ENCODE measurements around the gene NELL1.

NELL1 gene

DNA sequence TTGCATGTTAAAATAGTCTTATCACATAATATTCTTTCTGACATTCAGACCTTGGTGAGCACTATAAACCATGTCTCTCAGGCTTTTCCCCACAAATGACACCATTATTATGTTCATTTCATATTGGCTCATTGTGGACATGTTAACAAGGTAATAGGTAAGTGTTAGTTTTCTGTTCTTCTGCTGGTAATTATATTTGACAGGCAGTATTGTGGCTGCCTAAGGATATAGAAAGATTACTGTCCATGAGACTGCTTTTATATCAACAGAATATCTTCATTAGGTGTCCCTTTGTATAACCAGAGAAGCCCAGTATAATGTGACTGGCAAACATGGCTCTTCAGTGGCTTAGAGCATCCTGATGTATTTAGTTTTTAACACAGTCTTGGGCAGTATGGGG is 590.7 kb downstream of the NELL1 start:
- Histone ChIP-seq H3K9me3 (ENCODE audit: insufficient read depth, low read depth, low read length) (no peaks in the 10 kb centered on the region), H3K4me2 (ENCODE audit: low read depth, low read length, poor library complexity, severe bottlenecking) (no peak overlapping the region), H3K27me3 (ENCODE audit: insufficient read depth, low read length, poor library complexity, severe bottlenecking) (no peaks in the 10 kb centered on the region), H3K36me3 (ENCODE audit: insufficient read depth, low read length) (no peaks in the 10 kb centered on the region), H4K20me1 (ENCODE audit: insufficient read depth, low read length, poor library complexity, severe bottlenecking) (no peaks in the 10 kb centered on the region), H3K4me1 (ENCODE audit: insufficient read depth, low read length, poor library complexity, severe bottlenecking) (no peaks in the 10 kb centered on the region), H2AFZ (ENCODE audit: low read length) (no peak overlapping the region), H3F3A (ENCODE audit: low read depth) (no peaks in the 10 kb centered on the region), H3K79me2 (ENCODE audit: insufficient read depth, low read length) (no peaks in the 10 kb centered on the region), H3K9me2 (replicated peaks; ENCODE audit: low read depth, low read length) (no peaks in the 10 kb centered on the region), H3K4me3 (ENCODE audit: low read length, poor library complexity, severe bottlenecking) (no peak overlapping the region), H3K9ac (ENCODE audit: low read depth, low read length, poor library complexity, severe bottlenecking) (no peak overlapping the region)
- no peak for TF ChIP-seq EZH2phosphoT487 (IDR thresholded peaks at IDR 0.05; ENCODE audit: borderline replicate concordance)
- TF ChIP-seq, protein P1, sequence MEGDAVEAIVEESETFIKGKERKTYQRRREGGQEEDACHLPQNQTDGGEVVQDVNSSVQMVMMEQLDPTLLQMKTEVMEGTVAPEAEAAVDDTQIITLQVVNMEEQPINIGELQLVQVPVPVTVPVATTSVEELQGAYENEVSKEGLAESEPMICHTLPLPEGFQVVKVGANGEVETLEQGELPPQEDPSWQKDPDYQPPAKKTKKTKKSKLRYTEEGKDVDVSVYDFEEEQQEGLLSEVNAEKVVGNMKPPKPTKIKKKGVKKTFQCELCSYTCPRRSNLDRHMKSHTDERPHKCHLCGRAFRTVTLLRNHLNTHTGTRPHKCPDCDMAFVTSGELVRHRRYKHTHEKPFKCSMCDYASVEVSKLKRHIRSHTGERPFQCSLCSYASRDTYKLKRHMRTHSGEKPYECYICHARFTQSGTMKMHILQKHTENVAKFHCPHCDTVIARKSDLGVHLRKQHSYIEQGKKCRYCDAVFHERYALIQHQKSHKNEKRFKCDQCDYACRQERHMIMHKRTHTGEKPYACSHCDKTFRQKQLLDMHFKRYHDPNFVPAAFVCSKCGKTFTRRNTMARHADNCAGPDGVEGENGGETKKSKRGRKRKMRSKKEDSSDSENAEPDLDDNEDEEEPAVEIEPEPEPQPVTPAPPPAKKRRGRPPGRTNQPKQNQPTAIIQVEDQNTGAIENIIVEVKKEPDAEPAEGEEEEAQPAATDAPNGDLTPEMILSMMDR (conservative IDR thresholded peaks at IDR 0.05; ENCODE audit: low read length), result no peak

DNA sequence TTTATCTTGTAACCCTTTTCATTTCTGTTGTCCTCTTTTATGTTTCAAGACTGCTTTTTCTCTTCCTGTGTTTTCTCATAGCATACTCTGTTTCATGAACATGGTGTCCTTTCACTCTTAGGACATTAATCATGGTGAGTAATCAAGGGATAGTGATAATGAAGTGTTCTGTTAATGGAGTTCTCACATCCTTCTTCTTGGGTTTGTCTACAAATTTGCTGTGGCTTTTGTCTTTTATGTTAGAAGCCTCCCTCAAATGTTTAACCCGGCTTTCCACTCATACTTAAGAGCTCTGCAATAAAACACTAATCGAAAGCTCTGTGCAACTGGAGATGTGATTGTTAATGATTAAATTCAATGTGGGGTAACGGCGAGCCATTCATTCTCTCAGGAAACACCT is 593.6 kb downstream of the NELL1 start:
- Histone ChIP-seq H3F3A (ENCODE audit: low read depth) (no peaks in the 10 kb centered on the region), H3K79me2 (ENCODE audit: insufficient read depth, low read length) (no peaks in the 10 kb centered on the region), H3K9ac (ENCODE audit: low read depth, low read length, poor library complexity, severe bottlenecking) (no peak overlapping the region), H3K27me3 (ENCODE audit: insufficient read depth, low read length, poor library complexity, severe bottlenecking) (no peaks in the 10 kb centered on the region), H4K20me1 (ENCODE audit: insufficient read depth, low read length, poor library complexity, severe bottlenecking) (no peaks in the 10 kb centered on the region), H3K9me2 (replicated peaks; ENCODE audit: low read depth, low read length) (no peaks in the 10 kb centered on the region), H3K4me3 (ENCODE audit: low read length, poor library complexity, severe bottlenecking) (no peak overlapping the region), H2AFZ (ENCODE audit: low read length) (no peak overlapping the region), H3K36me3 (ENCODE audit: insufficient read depth, low read length) (no peaks in the 10 kb centered on the region), H3K4me1 (ENCODE audit: insufficient read depth, low read length, poor library complexity, severe bottlenecking) (no peaks in the 10 kb centered on the region), H3K4me2 (ENCODE audit: low read depth, low read length, poor library complexity, severe bottlenecking) (no peak overlapping the region), H3K9me3 (ENCODE audit: insufficient read depth, low read depth, low read length) (no peaks in the 10 kb centered on the region)
- TF ChIP-seq EZH2phosphoT487 (IDR thresholded peaks at IDR 0.05; ENCODE audit: borderline replicate concordance), result no peak
- TF ChIP-seq, protein P1 (conservative IDR thresholded peaks at IDR 0.05; ENCODE audit: low read length), result no peak

DNA sequence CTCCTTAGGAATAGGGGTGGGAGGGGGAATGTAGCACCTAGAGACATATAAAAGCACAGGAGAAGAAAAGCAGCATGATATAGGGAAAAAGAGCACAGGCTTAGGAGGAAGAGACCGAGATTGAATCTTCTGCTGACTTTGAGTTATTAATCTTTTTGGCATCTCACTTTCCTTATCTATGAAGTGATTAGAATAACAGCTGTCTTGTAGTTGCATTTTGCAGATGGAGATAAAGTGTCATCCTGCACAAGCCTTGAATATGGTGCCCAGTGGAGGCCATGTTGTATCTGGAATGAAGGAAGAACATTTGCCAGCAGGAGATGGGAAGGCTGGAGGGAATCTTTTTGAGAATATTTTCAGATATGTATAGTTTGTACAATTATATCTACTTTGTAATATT is 594.7 kb downstream of the NELL1 start:
- no peak for TF ChIP-seq EZH2phosphoT487 (IDR thresholded peaks at IDR 0.05; ENCODE audit: borderline replicate concordance)
- TF ChIP-seq, protein P1 (conservative IDR thresholded peaks at IDR 0.05; ENCODE audit: low read length), result no peak
- Histone ChIP-seq H3K4me2 (ENCODE audit: low read depth, low read length, poor library complexity, severe bottlenecking) (no peak overlapping the region), H3K9me3 (ENCODE audit: insufficient read depth, low read depth, low read length) (no peaks in the 10 kb centered on the region)

More for the DNA sequence above, 594.7 kb downstream of the NELL1 start:
- Histone ChIP-seq H2AFZ (ENCODE audit: low read length) (no peak overlapping the region), H3F3A (ENCODE audit: low read depth) (no peaks in the 10 kb centered on the region), H3K9me2 (replicated peaks; ENCODE audit: low read depth, low read length) (no peaks in the 10 kb centered on the region), H3K36me3 (ENCODE audit: insufficient read depth, low read length) (no peaks in the 10 kb centered on the region), H4K20me1 (ENCODE audit: insufficient read depth, low read length, poor library complexity, severe bottlenecking) (no peaks in the 10 kb centered on the region), H3K27me3 (ENCODE audit: insufficient read depth, low read length, poor library complexity, severe bottlenecking) (no peaks in the 10 kb centered on the region), H3K4me1 (ENCODE audit: insufficient read depth, low read length, poor library complexity, severe bottlenecking) (no peaks in the 10 kb centered on the region), H3K79me2 (ENCODE audit: insufficient read depth, low read length) (no peaks in the 10 kb centered on the region), H3K9ac (ENCODE audit: low read depth, low read length, poor library complexity, severe bottlenecking) (no peak overlapping the region), H3K4me3 (ENCODE audit: low read length, poor library complexity, severe bottlenecking) (no peak overlapping the region)
